ENCODE measurements around the gene NDUFB1.

NDUFB1 gene

DNA sequence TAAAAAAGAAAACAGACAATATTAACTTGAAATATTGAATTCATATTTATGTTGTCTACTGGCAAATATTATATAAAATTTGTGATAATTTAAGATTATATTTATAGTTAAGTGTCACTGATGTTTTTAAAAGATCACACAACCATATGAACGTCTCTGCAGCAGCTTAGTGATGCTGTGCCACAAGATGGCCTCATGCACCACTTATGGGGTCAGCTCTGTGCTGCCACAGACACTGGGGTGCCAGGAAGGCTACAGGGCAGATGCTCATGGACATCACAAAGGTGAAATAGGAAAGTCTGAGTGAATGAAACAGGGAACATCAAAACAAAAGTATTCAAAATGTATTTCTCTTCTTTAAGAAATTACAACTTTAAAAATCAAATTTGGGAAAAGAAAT is 28.2 kb downstream of the NDUFB1 start:
- DNase-seq (ENCODE audit: low read depth): no peak

DNA sequence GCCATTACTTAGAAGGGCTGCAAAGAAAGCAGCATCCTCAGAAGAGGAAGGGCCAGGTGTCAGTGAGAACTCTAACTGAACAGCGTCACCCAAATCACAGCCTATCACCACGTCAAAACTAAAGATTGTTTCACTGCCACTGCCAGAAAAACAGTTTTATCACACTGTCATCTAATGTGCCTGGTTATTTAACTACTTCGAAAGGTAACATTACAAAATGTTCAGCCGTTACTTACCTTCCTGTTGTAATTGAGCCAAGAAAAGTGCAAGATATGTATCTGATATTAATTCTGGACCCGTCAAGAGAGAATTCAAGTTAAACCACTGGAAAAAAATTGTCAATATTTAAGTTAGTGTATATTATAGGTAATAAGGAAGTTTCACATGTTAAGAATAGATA is 33.0 kb downstream of the NDUFB1 start:
- no peak for DNase-seq (ENCODE audit: low read depth)

DNA sequence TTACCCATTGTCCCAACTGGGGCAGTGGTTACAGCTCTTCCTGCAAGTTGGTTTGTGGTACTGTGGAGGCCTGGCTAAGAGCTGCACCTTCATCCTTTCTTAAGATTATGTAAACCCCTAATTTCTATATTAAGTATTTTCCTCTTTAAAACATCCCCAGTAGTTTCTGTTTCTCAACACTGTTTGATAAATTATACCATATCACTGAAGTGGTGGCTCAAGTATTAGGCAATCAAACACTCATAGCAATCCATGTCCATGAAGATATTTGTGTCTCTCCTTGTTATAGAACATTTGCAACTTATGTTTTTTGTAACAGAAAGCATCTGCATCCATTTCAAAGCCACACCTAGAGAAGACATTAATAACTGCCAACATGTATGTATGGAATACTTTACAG is 47.0 kb downstream of the NDUFB1 start:
- no peak for DNase-seq (ENCODE audit: low read depth)

All from GM04503 (cell line).